Activated CD4-positive, alpha-beta T cell treated with anti-CD3 and anti-CD28 coated beads for 4 hours (primary cell): Measurements from ENCODE around the gene CTXN2.

Experiments used
- DNase-seq, 2 donors: peaks; one replicate each; pipeline ENCODE4 v3.0.0-alpha.2; 2020

Gene CTXN2

GRCh38 chr15:48191574-48192225, at the start of gene CTXN2:
TSS of gene CTXN2 (plus strand) at chr15:48191665. CDS start at chr15:48201301, 9,636 bp downstream.
- no peak for DNase-seq

DNA sequence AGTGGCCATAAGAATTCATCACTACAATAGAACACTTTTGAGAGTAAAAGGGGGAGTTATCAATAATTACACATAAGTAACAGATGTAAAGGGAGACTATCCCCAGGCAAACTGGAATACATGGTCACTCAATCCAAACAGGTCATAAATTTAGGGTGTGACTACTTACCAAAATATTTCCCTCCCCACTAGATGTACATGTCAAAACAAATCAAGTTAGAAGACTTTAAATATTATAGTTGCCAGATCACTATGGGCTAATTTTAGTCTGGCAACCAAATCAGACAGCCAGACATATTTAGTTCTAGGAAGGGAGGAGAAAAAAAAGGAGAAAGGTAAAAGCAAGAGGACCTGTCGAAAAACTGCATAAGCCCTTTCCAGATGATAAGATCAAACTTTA, 47.6 kb upstream of the CTXN2 start:
- DNase-seq = no peak

DNA sequence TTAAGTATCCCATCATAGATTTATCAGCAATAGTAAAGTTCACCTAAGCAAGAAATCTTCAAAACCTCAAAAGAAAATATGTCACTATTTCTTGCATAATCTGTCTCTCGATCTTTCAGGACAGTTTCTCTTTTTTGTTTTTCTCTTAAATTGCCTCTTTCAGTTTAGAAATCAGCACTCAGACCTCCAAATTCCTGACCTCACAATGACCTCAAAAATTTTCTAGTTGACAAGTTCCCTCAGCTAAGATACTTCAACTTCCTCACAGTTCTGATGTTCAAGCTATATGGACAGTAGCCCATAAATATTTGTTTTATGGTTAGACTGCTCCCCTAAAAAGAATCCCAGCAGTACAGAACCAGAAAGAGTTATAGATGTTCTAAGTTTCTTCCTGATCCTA, 46.6 kb upstream of the CTXN2 start:
- DNase-seq = no peak

DNA sequence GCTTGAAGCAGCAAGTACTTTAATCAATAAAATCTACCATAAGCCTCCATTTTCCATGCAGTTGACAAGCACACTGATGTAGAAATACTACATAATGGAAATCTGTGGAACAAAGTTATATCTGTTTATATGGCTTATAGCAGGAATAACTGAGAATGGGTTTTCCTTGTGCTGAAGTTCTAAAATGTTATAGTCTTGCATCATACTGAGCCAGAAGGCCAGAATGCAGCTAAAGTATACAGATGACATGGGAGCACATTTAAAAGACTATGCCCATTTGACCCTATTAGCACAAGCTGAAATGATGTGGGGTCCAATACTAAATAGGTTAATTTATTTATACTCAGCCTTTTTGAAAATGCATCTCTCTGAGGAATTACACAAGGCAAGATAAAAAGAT, 45.5 kb upstream of the CTXN2 start:
- no peak for DNase-seq

- DNase-seq = no peak
Measured at GRCh38 chr15:48147358-48147757, 44.1 kb upstream of the CTXN2 start.

DNA sequence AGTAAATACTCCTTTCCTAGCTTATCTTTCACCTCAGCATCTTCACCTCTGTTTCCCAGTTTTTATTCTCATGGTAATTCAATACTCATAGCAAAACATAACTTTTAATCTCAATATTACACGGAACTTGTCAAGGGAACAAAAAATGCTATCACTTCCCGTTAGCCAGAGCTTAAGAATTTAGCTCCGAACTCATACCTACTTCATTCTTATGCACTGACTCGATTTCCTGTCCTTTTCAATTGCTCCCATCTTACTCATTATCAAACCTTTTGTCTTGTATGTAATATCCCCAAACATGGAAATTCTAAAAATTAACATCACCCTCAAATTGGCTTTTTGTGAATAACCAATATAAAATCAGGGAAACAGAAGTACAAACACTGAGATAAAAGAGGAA, 41.6 kb upstream of the CTXN2 start:
- no peak for DNase-seq

GRCh38 chr15:48153526-48153925, 37.9 kb upstream of the CTXN2 start:
- DNase-seq = no peak

DNA sequence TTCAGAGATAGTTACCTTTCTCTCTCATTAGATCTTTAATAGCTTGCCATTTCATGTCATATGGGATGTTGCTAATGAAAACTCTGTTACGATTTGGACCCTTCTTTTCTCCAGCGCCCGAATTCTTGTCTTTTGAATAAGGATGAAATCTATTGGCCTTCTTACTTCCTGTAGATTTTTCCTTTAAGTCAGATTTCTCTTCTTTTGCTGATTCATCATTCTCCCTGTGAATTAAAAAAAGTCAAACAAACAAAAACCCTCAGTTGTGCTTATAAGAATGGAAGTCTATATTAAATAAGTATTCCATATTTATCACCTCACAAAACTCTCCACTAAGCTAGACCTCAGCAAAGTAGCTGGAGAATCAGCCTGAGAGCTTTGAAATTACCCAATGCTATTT, 22.8 kb upstream of the CTXN2 start:
- no peak for DNase-seq

DNA sequence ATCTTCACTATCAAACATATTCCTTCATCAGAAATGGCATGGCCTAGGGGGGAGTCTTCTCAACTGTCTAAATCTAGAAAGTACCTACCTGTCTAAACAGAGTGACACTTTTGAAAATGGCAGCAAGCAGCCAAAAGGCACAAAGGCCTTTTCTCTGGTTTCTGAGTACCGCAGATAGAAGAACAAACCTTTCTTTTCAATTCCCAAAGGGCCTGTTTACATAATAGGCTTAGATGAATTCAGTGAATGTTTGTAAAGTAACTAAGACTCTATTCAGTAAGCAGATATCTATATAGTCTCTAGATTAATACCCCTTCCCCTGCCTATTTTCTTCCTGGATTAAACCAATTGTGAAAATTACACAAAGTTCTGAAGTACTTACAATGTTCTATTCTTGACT, 20.5 kb upstream of the CTXN2 start:
- no peak for DNase-seq

- DNase-seq = no peak
Measured at GRCh38 chr15:48175126-48175525, 16.3 kb upstream of the CTXN2 start.

GRCh38 chr15:48176112-48176511, 15.4 kb upstream of the CTXN2 start:
- DNase-seq = no peak

DNA sequence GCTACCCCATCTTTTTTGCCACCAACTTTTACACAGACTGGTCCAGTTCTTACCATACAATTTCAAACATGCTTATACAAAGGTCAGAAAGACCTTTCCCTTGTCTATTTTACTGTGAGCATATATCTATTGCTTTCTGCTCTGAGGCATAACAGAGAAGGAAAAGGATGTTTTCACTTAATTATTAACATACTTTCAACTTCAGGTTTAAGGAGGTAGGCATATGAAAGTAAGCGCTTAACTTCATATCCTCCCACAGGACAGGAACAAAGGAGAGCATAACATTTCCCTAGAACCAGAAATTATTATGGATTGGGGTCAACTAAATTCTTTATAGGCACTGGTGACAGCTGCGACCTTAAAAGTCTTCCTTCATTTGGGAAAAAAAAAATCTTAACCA, 14.5 kb upstream of the CTXN2 start:
- DNase-seq = no peak

GRCh38 chr15:48177383-48177765, 14.1 kb upstream of the CTXN2 start:
- peak in 1 of 2 donors; percentile 0 for DNase-seq

DNA sequence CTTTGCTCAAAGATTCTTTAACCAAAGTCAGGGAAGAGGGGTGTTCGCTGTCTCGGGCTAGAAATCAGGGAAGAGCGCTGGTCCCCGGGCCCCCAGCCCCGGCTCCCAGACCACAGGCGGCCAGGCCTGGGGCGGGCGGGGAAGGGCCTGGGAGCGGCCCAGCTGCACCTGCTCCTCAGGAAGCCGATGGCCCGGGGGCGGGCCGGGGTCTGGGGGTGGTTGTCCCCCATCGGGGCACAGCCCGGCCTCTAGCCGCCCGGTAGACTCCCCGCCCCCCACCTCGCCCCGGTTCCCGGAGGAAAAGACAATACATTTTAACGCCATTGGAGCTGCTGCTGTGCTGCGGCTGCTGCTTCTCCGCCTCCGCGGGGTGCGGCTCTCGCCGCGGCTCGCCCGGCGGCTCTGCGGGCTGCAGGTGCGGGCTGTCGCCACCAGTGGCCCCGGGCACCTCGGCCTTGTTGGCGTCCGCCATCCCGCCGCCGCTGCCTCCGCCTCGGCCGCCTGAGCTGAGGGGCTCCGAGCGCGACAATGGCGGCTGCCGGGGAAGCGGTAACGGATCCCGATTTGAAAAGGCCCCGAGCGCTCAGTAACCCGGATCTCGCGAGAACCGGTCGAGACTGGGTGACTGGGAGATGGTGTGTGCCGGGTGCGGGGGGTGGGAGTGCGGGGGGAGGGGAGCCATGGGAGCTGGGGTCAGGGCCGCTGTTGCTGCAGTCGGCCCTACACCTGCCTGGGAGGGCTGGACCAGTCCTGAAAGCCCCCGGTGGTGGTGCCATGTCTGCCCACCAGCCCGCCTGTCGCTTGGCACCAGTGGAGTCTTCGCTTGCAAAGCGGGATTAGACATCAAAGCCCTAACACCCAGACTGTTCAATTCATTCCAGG, 13.5 kb upstream of the CTXN2 start, which contains the start of gene MYEF2:
Gene MYEF2, minus strand, starts transcription at position 530 of the 882 bp plus-strand sequence. Its CDS starts 58 bp downstream, at position 472.
- DNase-seq = peak; percentile 54 to 61

DNA sequence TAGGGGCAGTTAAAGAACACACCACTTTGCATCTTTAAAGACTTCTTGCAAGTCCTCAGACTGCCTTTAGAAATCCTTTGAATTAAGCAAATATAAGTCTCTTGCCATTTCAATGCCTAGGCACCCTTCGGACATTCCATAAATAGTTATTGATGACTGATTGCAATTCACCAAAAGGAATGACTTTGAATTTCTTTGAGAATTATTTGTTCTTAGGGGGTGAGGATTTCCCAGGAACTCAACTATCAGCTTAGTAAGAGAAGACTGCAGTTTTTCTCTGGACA, 12.9 kb upstream of the CTXN2 start:
- no peak for DNase-seq

DNA sequence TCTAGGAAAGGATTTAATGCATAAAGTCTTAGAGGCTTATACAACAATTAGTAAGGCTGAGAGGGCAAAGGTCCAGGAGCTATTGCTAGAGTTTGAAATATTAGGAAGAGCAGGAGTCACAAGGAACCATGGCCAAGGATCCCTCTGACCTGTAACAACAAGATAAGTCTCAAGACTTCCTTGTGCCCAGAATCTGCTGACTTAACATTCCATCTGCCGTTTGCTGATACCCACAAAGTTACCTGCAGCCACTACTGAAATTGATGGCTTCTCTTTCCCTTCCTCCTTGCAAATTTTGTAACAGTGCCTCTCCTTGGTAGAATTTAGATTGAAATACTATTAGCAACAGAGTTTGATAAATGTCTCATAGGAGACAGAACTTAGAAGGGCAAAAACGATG, 8.7 kb upstream of the CTXN2 start:
- DNase-seq = no peak

DNA sequence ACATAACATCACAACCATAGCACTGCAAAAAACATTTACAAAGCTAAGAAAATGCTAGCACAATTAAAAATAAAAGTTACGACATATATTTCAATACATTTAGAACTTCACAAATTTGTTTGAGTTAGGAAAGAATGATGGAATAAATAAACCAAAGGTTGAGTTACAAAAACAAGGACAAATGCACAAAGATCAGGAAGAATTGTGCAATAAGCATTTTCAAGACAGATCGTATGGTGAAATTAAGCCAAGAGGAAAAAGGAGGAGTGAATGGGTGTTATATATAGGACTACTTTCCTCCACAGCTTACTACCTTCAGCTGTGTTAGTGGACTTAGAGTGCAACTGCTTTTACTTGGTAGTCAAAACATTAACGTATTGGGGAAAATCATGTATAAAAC, 5.9 kb upstream of the CTXN2 start:
- no peak for DNase-seq

GRCh38 chr15:48186271-48186670, 5.2 kb upstream of the CTXN2 start:
- no peak for DNase-seq

DNA sequence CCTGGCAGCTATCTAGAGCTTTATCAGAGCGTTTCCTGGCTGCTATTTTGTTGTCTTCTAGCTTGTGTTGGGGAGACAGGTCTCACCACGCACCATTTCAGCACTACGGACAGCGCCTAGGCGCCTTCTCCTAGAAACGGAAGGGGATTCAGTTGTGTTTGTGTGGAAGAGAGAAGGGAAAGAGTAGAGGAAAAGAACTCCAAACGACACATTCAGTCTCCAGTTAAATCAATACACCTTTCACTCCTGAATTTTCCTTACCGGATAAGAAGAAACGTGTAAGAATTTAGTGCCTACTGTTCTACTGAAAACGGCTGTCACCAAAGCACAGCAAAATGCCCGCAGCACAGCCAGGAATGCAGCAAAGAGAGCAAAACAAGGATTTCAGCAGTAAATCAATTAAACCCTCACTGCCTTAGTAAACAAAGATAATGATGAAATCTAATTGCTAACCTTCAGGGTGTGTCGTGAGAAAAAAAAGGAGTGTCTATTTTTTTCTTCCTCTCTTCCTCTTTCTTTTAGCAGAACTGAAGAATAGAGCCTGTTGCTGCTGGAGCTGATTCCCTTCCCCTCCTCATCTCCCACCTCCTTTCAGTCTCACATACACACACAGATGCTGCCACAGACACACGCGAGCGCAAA, 412 bp upstream of the CTXN2 start:
- peak in 1 of 2 donors; percentile 6 for DNase-seq

- no peak for DNase-seq
Measured at GRCh38 chr15:48202068-48202467, 10.6 kb downstream of the CTXN2 start.

- no peak for DNase-seq
Measured at GRCh38 chr15:48205981-48206380, 14.5 kb downstream of the CTXN2 start, which contains the start of gene SLC12A1. TSS of gene SLC12A1 (plus strand) at chr15:48206302. CDS start at chr15:48207720, 1,418 bp downstream.

DNA sequence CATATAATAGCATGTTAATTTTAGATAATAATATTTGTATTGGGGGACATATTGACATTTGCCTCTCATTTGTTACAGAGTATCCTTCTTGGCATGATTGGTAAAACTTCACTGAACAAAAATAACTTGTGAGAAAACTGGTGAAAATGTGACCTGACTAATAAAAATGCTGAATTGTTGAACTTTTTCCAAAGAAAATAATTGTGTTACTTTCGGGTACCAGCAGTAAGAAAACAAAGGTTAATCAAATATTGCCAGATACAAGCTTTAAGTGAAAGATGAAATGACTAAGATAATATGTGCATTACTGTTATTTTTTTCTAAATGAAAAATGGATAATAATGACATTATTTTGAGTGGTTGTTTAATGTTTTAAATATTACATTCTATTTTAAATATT, 29.8 kb downstream of the CTXN2 start:
- DNase-seq = no peak

GRCh38 chr15:48221885-48222284, 30.4 kb downstream of the CTXN2 start:
- no peak for DNase-seq

DNA sequence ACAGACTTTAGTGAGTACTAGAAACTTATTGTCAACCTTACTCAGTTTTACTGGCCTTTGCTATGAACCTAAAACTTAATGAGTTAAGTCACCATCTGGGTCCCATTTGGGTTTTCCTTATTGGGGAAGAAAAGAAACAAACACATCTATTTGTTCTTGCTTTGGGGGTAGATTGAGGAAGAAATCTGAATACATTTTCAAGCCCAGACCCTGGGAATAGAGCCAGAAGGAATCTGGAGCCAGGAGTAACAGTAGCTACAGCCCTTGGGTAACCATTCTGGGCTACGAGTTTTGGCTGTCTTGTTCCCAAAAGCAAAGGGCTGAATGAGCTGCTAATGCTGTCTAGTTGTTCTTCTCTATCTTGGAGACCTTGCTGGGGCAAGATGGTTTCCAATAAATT, 31.2 kb downstream of the CTXN2 start:
- no peak for DNase-seq
